Measurements from ENCODE around the gene HMX3.
A peak's percentile ranks its signal among the peaks of the same experiment; 100 is the strongest.

HMX3 gene

GRCh38 chr10:123134915-123135414 lies 805 bp upstream of the HMX3 start:
- DNase-seq, result no peak

GRCh38 chr10:123136221-123136805 lies 543 bp downstream of the HMX3 start:
- DNase-seq, result no peak

DNA sequence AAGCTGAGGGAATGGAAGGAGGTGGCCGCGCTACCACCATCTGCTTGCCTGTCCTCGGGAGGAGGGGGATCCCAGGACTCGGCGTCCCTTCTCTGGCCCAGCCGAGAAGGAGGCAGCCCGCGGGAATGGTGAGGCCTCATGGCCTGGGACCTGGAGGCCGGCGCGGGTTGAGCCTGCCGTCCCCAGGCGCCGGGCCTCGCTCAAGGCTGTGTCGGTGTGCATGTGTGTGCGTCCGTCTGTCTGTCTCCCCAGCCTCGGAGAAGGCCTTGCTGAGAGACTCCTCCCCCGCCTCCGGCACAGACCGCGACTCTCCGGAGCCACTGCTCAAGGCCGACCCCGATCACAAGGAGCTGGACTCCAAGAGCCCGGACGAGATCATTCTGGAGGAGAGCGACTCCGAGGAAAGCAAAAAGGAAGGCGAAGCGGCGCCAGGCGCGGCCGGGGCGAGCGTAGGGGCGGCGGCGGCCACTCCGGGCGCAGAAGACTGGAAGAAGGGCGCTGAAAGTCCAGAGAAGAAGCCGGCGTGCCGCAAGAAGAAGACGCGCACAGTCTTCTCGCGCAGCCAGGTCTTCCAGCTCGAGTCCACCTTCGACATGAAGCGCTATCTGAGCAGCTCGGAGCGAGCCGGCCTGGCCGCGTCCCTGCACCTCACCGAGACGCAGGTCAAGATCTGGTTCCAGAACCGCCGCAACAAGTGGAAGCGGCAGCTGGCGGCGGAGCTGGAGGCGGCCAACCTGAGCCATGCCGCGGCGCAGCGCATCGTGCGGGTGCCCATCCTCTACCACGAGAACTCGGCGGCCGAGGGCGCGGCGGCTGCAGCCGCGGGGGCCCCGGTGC lies 1.3 kb downstream of the HMX3 start:
- peak; percentile 65 for DNase-seq

- no peak for DNase-seq
Observed at GRCh38 chr10:123139165-123139520, 3.4 kb downstream of the HMX3 start.

- no peak for DNase-seq
Observed at GRCh38 chr10:123139521-123140163, 3.9 kb downstream of the HMX3 start.

DNA sequence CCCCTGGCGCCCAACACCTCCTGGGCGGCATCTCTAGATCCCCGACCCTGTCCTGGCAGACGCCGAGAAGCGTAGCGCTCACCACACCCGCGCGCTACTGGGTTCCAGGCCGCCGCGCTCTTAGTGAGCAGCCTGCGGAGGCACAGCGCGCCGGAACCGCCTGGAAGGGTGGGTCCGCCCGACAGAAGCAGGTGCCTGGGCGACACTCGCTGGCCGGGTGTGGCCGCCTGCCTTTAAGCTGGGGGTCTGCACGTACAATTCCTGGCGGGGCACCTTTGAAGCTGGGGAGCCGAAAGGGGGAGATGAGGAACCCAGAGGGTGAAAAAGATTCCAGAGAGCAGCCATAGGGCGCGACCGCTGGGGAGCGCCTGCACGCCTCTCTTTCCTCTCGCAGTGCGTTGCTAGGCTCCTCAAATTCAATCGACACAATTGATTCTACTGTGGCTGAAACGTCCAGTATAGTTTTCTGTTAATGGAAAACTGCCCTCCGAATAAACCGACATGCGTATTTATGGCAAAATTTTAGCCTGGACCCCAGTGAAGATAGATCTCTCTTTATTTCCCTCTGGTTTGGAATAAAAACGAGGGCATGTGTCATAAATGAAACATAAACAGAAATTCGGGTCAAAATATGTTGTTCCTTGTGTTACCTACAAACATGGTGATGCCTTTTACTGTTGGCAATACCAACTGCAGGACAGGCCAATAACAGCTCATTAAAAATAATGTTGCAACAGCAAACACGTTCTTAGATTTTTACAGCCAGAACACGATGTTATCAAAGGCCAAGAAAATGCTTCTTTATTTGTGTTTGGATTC lies 4.6 kb downstream of the HMX3 start:
- no peak for DNase-seq

- no peak for DNase-seq
Observed at GRCh38 chr10:123140983-123141390, 5.2 kb downstream of the HMX3 start.

DNA sequence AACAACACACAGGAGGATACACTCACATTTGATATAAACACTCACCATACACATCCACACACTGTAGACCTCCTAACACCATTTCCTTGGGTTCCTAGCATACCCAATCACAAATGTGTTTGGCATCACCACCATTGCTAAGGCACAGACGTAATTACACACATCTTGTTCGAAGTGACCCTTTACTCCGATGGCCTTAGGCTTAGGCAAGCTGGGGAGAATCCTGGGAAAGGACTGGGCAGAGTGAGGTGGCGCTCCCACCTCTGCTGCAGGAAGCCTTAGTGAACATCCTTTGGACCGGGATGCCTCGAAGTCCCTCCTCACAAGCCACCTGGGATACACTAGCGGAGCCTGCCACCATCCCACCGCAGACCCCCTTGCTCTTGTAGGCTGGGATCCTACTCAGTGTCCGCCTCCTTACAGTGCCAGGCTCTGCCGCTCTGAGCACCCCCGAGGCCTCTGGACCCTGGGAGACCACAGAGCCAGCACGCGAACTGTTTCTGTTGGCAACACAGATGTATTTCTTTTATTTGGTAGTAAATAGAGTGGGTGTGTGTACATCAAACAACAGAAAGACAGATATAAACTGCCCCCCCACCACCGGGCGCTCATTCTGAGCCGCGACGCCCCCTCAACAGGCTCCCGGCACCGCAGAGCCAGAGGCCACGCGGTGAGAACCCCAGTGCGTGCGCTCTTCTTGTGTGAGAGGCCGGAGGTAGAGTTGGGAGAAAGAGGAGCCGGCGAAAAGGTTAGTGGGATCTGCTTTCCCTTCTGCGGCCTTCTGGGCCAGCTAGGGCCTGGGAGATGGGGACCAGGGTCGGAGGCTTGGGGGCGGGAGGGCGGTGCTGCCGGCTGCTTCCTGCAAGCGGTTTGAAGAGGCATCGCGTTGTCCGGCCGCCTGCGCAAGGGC lies 6.3 kb downstream of the HMX3 start:
- no peak for DNase-seq

DNA sequence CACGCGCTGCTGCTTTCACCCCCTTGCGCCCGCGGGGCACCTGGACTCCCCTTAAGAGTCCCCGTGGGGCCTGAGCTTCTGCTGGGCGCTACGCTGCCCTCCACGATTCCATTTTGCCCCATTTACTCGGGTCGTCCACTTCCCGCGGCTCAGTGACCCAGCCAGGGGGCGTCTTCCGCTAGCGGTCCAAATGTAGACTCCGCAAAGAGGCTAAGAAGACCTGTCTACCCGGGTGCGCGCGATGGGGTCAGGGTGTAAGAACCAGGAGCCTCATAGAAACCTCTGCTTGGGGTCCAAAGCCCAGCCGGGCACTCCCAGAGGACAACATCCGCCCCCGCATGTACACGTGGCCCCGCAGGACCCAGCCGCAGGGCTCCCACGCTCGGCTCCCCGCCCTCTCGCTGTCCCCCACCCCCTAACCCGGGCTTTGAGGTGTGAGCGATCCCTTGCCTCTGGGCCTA lies 7.0 kb downstream of the HMX3 start:
- no peak for DNase-seq

DNA sequence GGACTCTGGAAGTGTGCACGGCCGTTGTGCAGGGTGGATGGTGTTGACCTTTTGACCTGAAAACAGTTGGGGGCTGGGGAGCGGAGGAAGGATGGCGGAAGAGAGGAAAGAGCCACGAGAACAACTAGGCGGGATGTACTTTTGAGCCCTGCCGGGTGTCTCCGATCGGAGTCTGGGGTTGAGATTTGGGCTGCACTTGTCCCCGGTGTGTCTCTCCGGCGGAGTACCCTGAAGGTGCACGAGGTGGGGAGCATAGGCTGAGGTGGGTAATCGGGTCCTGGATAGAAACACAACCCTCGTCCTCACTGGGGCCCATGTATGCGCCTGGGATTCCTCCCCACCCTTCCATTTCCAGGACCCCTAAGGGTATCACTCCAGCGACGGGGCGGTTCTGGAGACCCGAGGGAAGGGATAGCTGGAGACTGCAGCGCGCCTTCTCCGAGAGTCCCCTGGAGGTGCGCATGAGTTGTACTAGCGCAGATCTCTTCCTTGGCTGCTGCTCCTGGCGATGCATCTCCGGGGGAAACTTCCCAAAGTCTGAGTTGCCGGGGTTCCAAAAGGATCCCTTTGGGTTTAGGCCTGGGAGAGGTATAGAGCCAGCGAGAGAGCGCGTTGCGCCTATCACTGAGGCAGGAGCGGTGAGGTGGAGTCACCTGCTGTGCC lies 7.5 kb downstream of the HMX3 start:
- DNase-seq, result no peak

DNA sequence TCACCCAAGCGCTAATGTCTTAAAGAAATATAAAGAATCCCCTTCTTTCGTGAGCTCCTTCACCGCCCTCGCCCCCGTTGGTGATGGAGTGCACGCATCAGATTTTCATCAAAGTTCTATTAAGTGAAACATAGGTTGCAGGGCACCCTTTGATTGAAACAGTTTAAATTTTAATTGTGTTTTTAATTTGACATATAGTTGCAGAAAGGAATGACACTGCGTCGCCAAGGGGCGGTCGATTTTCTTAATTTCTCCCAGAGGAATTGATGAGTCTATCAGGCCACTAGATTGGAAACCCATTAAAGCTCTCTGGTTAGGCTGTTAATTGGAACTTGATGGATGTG lies 8.0 kb downstream of the HMX3 start:
- no peak for DNase-seq

- no peak for DNase-seq
Observed at GRCh38 chr10:123144697-123145541, 9.1 kb downstream of the HMX3 start.

DNA sequence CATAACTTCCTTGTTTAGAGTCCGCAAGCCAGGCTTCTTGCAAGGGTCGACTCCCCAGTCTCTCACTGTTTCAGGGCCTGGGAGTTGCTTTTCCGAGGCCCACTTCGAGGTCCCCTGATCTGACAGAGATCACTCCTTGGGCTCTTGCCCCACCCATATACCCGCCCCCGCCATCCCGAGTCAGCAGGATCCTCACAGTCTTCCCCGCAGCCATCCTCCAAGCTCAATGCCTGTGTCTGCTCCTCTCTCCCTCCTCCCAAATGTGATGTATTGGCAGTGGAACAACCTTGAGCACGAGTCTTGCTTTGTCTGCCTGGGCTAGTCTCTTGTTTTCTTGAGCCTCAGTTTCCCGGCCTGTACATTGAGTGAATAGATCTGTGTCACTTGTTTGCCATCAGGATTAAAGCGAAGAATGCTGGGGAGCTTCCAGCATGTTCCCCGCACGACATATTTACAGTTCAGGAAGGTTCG lies 9.8 kb downstream of the HMX3 start:
- DNase-seq, result no peak

DNA sequence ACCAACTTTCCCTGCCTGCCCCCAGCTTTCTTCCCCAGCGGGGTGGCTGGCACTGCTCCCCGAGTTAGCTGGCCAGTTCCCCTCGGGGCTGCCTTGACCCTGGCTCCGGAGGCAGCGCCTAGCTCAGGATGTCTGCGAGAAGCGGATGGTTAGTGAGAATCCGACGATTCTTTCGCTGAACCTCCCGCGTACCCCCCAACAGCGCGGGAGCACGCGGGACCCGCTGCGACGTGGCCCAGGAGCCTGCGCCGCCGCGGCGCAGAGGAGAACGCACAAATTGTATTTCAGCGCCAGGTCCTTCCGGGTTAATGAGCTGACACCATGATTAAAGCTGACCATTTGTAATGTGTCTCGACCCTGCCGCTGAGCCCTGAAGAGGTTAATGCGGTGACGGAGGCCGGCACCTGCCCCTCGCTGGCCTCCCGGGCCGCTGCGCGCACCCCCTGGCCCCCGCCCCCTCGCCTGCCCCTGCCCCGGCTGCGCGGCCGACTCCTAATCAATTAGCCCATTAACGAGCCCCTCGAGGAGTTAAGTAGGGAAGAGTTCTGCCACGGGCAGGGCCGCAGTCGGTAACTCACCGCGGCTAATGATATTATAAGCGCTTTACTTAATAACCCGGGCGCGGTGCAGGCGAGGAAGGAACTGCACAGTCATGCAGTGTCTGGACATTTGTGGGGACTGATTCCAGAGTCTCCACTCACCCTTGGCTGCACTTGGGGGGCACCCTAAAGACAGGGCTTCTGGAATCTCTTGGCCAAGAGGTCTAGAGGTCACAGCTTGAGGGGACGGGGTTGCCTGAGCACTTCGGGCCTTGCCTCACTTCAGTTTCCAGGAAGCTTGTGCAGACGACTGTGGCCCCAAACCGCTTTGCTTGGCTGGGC lies 10.5 kb downstream of the HMX3 start:
- no peak for DNase-seq

- DNase-seq, result no peak
Observed at GRCh38 chr10:123146894-123147634, 11.3 kb downstream of the HMX3 start.

DNA sequence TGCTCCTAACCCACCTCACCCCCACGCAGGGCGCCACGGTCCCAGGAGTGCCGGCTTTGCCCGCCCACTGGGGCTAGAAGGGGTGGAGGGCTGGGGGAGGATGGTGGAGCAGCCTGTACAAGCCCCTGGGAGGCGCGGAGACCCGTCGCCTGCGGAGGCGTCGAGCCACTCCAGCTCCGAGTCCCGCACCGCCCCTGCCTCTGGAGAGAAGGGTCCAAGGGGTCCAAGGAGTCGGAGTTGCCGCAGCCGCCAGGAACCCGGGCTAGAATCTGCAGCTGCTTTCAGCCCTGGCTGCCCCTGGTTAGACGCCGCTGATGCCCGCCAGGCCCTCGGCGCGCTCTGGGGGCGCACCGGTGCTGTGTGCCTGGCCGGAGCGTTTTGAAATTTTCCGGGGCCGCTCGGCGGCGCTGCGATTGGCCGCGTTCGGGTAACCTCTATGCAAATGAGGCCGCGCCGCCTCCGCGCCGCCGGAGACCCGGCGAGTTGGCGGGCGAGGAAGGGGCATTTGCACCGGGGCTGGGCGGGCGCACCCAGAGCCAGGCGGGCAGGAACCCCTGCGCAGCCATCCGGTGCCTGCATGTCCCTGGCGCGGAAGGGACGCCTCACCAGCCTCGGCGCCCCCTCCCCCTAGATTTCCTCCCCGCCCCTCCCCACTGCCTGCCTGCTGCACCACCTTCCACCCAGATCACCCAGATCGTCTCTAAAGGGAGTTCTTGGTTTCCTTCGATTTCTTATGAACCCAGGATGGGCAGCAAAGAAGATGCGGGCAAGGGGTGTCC lies 12.1 kb downstream of the HMX3 start, which contains the start of gene HMX2:
TSS of gene HMX2 (plus strand) at position 502 of the 779 bp plus-strand sequence. CDS start at position 745, 243 bp downstream.
- no peak for DNase-seq

- DNase-seq, result no peak
Observed at GRCh38 chr10:123148414-123149161, 12.8 kb downstream of the HMX3 start.
